ENCODE data around the gene HOXA7.
A peak's percentile ranks its signal among the peaks of the same experiment; 100 is the strongest.

HOXA7 gene

DNA sequence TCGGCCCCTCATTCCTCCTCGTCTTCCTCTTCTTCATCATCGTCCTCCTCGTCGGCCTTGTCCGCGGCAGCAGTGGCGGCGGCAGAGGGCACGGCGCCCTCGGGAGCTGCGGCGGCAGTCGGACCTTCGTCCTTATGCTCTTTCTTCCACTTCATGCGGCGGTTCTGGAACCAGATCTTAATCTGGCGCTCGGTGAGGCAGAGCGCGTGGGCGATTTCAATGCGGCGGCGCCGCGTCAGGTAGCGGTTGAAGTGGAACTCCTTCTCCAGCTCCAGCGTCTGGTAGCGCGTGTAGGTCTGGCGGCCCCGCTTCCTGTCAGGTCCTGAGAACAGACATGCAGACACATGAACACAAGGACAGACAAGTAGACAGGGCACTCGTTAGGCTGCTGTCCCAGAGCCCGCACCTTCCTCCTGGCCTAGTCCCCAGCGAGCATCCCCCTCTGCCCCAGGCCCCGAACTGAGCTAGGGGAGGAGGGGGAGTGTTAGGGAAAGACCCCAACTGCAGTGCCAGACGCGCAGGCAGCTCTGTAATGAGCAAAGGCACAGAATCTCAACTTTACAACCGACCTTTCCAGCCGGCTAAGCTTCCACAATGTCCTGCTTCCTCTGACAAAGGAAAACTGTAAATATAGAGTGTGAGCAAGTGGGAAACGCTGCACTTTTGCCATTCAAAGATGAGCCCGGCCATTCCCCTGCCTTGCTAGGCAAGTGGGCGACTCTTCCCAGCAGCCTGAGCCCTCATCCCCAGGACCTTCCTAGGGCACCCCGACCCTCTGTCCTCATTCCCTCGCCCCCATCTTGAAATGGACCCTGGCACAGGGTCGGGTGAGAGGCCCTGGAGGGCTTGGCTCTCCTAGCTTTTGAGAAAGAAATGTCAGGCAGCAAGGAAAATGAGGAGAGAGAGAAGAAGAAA, 1.3 kb downstream of the HOXA7 start:
- peak in 6 of 42 donors; percentile 9 to 36 (median 27) for DNase-seq
- intact Hi-C loops (cut with DNase I) = no loop called here

DNA sequence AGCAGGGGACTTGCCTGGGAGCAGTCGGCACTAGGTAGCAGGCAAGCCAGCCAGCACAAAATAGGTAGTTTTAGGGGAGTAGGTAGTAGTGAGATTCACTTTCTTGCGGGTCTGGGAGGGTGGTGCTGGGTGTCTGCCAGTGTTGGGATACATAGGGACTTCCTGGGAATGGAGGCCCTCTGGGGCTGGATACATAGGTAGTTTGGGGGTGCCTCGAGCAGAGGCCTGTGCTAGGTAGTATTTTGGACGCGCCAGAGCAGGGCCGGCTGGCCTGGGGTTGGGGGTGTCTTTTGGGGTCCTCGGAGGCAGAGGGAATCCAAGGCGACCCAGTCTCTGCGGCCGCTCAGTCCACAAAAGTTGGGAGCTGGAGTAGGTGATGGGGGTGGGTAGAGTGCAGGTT, 2.1 kb downstream of the HOXA7 start:
- intact Hi-C loops (cut with DNase I) = no loop called here
- DNase-seq = peak in 6 of 42 donors; percentile 8 to 30 (median 14)

DNA sequence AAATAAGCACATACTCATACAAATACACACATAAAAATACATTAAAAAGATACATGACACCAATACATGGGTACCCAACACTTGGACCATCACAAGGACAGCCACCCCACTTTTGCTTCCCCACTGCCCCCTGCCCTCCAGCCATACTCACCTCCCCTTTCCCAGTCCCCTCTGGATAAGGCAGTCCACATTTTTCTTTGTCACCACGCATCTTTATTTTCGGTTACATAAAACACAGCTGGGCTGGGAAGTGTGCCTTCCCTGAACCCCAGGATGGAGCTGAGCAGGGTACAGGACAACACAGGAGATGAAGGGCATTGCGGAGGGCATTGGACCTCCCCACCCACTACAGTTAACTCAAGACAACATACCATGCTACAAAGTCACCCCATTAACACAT, 2.9 kb downstream of the HOXA7 start:
- peak in 1 of 42 donors; percentile 2 for DNase-seq
- intact Hi-C loops (cut with DNase I) = no loop called here

DNA sequence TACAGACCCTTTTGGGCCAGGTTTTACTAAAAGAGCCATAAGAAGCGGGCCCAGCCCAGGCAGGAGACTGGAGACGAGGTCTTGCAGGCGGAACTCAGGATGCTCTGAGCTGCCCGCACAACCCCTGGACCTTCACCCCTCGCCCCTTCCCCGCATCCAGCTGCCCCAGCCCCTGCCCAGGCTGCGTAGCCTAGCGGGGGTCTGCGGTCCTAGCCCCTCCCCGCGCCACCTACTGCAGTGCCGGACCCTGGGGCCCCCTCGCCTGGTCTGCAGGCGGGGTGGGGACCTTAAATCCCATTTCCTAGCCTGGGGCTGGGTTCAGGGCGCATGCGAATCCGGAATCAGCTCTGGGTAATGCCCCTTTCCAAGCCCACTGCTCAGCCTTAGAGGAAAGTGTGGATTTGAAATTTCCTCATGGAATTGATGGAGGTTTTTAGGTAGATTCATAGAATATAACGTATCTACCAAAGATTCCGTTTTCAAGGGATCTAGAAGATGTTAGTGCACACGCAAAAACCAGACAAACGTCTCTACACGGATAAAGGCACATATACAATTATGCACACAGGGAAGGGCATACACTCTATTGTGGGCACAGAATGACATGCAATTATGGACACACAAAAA, 3.5 kb downstream of the HOXA7 start:
- DNase-seq = peak in 5 of 42 donors; percentile 2 to 22 (median 8)
- intact Hi-C loops (cut with DNase I) = no loop called here

DNA sequence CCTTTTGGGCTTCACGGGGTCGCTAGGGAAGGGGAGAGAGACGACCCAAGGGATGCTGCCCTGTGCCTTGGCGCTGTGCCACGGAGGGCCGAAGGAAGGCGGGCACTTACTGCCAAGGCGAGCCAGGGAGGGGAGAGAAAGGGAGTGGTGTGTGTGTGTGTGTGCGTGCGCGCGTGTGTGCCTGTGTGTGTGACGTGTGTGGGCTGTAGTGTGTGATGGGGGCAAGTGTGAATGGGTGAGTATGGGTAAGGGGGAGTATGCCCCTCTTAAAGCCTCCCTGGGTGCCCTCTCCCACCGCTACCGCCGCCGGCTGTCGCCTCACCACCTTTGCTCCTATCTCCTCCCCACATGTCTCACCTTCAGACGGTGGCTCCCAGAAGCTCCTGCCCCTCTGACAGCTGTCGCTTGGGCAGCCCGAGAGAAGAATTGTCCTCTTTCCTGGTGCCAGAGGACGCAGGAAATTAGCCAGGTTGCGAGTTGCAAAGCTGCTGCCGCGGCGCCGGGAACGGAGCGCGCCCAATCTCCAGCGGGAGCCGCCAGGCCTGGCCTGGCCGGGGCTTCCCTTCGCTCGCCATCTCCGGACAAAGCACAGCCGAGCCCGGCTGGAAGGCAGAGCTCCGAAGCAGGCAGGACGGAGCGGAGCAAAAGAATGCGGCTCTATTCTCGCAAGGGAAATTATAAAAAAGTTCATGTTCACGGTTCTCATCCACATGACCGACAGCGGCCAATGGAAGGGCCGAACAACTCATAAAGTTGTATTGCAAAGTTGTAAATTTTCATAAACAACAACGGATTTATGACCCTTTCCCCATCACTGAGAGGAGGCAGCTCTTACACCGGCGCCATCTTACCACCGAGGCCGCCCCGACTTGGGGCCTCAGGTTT, 4.3 kb downstream of the HOXA7 start, which contains the start of gene HOXA3:
Gene HOXA3 (minus strand): TSS at position 653 of the 885 bp plus-strand sequence. CDS start 41,943 bp downstream, outside the sequence.
- intact Hi-C loops (cut with DNase I) = no loop called here
- peak in 6 of 42 donors; percentile 10 to 26 (median 20) for DNase-seq

DNA sequence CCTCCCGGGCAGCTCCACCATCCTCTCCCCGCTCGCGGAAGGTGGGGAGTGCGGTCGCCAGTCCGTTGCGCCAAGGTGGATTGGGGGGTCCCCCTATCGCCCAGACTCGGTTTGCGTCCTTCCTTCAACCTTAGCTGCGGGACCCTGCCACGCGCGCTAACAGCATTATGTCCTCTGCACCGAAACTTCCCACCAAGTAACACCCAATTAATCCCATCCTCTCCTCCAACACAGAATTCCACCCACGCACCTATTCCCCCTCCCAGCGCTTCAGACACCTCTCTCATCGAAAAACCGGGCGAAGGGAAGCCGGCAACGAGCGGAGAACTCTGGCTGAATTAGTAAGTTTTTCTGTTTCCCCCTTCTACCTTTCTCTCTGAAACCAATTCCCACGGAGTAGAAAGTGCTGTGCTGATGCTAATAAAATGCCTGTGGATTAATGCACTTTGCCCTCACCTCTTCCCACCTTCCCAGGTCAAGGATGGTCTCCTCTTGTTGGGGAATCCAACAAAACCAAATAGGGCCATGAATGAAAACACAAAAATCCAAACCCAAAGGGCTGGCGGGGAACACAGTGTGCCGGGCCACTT, 5.0 kb downstream of the HOXA7 start:
- DNase-seq = peak in 6 of 42 donors; percentile 7 to 32 (median 12)
- intact Hi-C loops (cut with DNase I) = no loop called here

DNA sequence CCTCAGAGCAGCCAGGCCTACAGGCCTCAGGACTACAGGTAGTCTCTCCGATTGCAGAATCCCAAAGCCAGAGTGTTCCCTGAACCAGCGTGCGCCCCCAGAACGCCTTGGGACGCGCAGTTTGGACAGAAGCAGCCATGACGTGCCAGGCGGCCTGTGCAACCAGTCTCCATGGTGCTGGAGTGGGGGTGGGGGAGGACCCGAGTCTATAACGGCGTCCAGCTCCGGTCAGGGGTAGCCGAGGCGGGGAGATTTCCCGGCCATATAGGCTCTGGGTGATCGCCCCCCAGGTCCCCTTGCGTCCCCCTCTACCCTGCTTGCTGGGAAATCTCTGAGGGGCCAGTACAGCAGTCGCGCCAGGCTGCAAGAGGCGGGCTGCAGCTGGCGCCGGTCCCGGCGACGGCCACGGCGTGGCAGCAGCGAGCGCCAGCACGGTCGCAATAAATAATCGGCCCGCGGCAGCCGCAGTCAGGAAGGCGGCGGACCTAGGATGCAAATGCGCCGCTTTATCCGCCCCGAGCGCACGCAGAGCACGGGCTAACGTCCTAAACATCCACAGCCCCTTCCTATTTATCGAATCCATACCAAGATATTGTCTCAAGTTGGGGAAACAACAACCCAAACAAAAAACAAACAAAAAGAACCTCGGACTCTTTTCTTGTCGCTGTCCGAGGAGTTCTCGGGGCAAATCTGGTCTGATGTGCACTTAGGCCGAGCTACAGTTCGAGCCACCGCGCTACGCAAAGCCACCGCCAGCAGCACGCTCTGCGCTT, 5.7 kb downstream of the HOXA7 start:
- intact Hi-C loops (cut with DNase I) = no loop called here
- peak in 25 of 42 donors; percentile 12 to 70 (median 42) for DNase-seq

DNA sequence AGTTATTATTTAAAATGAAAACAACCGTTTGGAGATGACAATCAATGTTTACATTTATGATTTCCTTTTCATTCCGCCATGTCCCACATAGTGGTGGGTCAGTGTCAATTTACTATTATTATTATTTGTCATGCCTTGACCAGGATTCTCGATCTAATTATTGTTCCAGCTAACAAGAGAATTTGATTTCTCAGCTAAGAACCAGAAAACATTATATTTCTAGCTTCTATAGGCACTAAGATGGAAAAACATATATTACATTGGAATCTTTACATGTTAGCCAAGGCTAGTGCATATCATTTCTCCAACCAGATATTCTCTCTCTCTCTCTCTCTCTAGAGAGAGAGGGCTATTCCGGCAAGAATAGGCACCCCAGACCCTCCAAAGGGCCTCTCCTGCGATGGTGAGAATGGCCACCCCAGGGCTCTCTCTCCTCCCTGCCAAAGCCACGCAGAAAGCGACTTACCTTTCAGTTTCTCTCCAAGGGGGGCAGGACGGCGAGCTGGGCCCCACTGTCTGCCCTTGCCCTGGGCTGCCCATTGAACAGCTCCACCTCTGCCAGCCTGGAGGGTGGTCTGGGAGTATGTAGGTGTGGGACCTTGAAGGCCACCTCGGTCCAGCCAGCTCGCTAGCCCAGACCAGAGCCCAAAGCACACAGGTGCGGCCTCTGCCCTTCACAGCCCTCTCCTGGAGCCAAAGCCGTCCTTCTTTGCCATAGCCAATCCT, 6.5 kb downstream of the HOXA7 start:
- intact Hi-C loops (cut with DNase I) = no loop called here
- DNase-seq = peak in 3 of 42 donors; percentile 1 to 9 (median 6)

DNA sequence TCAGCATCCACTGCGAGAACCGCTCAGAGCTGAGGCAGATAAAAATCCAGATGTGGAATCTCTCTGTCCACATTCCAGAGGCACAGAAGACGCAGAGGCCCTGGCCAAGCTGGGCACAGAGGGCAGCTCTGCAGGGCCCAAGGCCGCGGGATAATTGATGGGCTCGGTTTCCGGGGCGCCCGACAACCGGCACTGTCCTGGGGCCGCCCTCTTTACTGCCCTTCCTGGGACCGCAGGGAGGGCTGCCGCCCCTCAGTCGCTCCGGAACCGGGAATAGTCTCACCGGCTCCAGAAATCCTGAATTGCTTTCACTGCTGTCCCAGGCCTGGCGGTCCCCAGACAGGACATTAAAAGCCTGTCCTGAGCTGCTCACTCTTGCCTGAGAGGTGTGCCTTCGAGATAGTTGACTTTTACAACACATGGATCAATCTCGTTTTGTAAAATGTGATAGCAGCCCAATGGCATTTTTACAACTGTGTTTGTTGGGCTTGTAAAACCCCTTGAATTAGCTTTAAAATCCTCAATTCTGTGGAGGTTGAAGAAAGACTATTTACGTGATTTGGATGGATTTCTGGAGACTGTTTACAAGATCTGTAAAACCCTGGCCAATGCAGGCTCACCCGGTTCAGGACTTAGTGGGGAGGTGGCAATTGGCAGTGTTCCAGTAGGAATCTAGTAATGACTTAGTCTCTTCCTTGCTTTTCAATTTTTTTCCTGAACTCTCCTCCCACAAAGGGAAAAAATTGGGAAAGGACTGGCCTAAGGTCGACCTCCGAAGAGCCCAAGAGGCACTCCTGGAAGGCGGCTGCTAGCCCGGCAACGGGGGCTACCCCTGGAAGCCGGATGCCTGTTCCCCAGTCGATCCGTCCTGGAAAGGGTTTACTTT, 7.5 kb downstream of the HOXA7 start:
- DNase-seq = peak in 1 of 42 donors; percentile 6
- intact Hi-C loops (cut with DNase I) = no loop called here

DNA sequence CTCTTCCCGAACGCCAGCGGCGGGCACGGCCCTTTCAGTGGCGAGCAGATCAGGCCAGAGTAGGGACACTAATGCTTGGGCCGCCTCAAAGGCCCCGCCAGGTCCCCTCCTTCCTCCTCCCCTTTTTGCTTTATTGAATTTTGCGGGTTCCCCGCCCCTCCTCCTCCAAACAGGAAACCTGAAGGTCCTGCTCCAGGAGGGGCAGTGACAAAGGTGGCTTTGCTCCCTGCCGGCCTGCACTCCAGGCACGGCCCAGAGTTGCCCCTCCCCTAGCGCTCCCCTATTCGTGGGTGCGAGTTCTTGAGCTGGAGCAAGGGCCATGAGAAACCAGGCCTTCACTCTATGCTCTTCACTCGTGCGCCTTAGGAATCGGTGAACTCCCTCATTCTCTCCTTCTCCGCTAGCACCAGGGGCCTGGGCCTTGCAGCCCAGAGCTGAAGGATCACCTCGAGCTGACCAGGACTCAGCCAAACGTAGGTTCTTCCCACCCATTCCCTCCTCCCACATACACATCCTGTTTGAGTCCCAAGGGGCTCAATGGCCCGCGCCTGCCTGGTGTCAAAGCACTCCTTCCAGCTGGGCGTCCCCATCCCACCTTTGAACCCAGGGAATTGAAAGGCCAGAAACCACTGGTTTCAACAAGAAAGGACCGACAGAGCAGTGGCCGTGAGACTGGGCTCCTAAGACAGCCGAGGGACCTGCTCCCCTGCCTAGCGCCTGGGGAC, 8.3 kb downstream of the HOXA7 start:
- DNase-seq = peak in 3 of 42 donors; percentile 1 to 13 (median 9)
- intact Hi-C loops (cut with DNase I) = no loop called here

DNA sequence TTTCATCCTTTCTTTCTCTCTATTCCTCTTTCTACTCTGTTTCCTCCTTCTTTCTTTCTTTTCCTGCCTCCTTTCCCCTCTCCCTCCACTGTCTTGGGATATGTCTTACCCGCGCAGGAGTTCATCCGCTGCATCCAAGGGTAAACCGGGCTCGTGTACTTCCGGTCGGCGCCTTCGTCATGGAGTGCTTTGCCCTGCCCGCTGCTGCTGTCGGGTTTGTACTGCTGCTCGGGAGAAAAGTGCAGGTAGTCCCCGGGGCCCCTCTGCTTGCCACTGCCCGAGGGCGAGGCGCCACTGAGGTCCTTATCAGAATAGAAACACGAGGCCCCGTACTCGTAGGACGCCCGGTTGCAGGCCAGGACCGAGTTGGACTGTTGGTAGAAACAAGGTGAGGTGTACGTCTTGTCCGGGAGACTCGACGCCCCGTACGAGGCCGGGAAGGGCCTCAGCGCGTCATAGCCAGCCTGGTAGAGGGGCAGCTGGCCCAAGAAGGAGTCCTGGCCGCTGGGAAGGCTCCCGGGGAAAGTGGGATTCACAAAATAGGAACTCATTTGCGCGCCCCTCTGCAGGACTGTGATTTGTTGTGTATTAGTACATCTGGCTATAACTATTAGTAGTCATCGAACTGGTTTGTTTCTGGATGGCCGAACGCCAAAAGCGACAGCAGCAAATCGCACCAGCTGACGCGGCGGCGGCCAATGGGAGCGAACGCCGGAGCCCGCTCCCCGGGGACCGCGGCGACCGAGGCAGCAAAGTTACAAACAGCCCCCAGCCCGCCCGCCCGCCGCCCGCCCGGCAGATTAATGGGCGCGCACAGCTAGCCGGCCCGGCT, 9.1 kb downstream of the HOXA7 start, which contains the start of gene HOXA6:
Gene HOXA6 (minus strand): TSS at position 576 of the 832 bp plus-strand sequence. CDS start 25 bp downstream, at position 551.
- intact Hi-C loops (cut with DNase I) = no loop called here
- peak in 3 of 42 donors; percentile 12 to 19 (median 14) for DNase-seq

DNA sequence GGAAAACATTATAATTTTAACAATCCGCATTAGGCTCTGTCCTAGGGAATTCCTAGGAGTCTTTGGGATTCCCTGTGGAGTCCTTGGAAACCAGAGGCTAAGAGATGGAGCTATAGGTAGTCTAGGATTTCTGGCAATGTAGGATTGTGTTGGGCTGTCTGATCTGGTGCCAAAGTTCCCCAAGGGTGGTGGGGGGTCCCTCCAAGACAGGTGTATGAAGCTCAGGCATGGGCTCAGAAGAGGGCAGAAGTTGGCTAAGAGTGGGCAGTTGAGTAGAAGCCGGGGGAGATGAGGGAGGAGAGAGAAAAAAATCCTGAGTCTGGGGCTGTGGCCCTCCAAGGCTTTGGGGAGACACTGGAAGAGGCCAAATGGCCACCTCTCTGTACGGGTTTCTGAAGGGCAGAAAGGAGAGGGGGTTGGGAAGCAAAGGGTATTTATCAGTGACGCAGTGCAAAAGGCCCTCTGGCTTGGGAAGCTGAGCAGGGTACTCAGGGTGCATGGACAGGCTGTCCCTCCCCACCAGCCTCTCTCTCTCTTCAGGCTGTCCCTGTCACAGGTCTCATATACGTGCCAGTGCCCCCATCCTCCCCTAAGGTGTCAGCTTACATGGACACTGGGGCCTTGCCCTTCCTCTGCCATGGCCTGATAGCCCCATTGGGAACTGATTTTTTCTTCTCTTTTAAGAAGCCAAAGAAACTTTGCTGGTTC, 9.8 kb downstream of the HOXA7 start:
- peak in 2 of 42 donors; percentile 9 to 19 for DNase-seq

DNA sequence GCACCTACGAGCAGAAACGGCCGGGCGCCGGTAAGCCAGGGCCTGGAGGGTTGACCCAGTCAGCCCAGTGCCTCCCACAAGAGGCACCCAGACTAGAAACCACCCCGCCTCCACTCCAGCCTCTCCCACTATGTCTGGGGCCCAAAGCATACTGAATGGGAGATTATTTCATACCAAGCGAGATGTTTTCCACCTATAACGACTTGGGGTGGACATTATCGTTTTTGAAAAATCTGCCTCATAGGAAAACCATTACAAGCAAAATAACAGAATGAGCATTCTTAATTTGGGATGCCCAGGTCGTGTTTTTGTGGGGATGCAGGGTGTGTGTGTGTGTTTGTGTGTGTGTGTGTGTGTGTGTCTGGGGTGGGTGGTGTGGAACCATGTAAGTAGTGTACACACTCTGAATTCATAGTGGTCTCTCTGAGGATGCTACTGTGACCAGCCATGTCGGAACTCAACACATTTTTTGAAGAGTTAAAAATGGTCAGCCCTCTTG, 10.5 kb downstream of the HOXA7 start:
- intact Hi-C loops (cut with DNase I) = no loop called here
- DNase-seq = peak in 2 of 42 donors; percentile 2 to 13

More for the DNA sequence above, 9.8 kb downstream of the HOXA7 start:
- intact Hi-C loops (cut with DNase I) = no loop called here
